ENCODE data around the gene PTGR2. TPM values are rescaled to one million over a fixed set of nuclear protein-coding genes. Genes with fewer than 3 reads are reported as not detected.

The PTGR2 gene
- total RNA-seq, 1 experiment from 2014 or later, result 6.7 TPM

DNA sequence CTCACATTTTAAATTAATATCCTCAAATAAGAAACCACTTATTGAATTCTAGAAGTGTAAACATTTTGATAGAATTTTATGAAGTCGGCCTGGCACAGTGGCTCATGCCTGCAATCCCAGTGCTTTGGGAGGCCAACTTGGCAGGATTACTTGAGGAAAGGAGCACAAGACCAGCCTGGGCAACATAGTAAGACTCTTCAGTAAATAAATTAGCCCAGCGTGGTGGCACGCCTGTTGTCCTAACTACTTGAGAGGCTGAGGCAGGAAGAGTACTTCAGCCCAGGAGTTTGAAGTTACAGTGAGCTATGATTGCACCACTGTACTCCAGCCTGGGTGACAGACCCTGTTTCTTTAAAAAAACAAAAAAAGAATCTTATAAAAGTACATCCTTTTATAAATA, 26.2 kb downstream of the PTGR2 start:
- Histone ChIP-seq H3K18ac (ENCODE audit: insufficient read length, low read depth, low read length) (no peak overlapping the region), H4K8ac (replicated peaks; ENCODE audit: insufficient read length, low read depth, low read length) (no peak overlapping the region), H3K14ac (ENCODE audit: insufficient read depth, low read length) (no peak overlapping the region), H4K91ac (ENCODE audit: insufficient read length, low read depth, low read length) (no peak overlapping the region), H2AK5ac (ENCODE audit: insufficient read length, low read length) (no peak overlapping the region), H2BK20ac (ENCODE audit: low read depth, low read length, poor library complexity, severe bottlenecking) (no peak overlapping the region), H3K79me1 (ENCODE audit: insufficient read depth, low read depth, low read length, poor library complexity, severe bottlenecking) (no peaks in the 10 kb centered on the region), H4K5ac (ENCODE audit: insufficient read length, low read depth, low read length) (no peak overlapping the region), H3K79me2 (ENCODE audit: insufficient read depth, low read length) (no peaks in the 10 kb centered on the region), H2BK15ac (ENCODE audit: low read depth, low read length) (no peak overlapping the region), H3T11ph (ENCODE audit: low read length) (no peak overlapping the region), H2BK12ac (ENCODE audit: insufficient read length, low read depth, low read length) (no peak overlapping the region), H3K56ac (ENCODE audit: insufficient read length, low read depth, low read length) (no peak overlapping the region), H4K20me1 (ENCODE audit: control insufficient read depth, insufficient read depth, insufficient read length) (no peaks in the 10 kb centered on the region), H3K4me1 (ENCODE audit: insufficient read depth, low read length) (no peaks in the 10 kb centered on the region), H2AFZ (ENCODE audit: low read length) (no peak overlapping the region), H2BK120ac (ENCODE audit: low read depth, low read length, poor library complexity, severe bottlenecking) (no peak overlapping the region), H3K4ac (ENCODE audit: low read depth, low read length) (no peak overlapping the region), H3K23ac (ENCODE audit: insufficient read length, low read depth, low read length) (no peak overlapping the region), H2BK5ac (ENCODE audit: insufficient read length, low read length) (no peak overlapping the region), H3K4me2 (ENCODE audit: insufficient read depth, insufficient read length, low read length) (no peak overlapping the region), H3K27ac (ENCODE audit: insufficient read length, low read depth, low read length) (no peak overlapping the region), H3K27me3 (ENCODE audit: insufficient read depth, low read length) (no peaks in the 10 kb centered on the region), H3K9me3 (ENCODE audit: control insufficient read depth, low read depth, low read length) (no peaks in the 10 kb centered on the region), H3K23me2 (ENCODE audit: insufficient read length, low read depth, low read length, poor library complexity, severe bottlenecking) (no peaks in the 10 kb centered on the region), H3K9ac (ENCODE audit: extremely low read depth, insufficient read length, low read length) (no peak overlapping the region)
- Mint-ChIP-seq H3K4me3 (no peak overlapping the region), H3K4me1 (no peaks in the 10 kb centered on the region), H3K27me3 (ENCODE audit: low read depth) (no peaks in the 10 kb centered on the region), H3K36me3 (ENCODE audit: insufficient read depth in 1 of 3, low read depth in 3 of 3) (peaks cover 2 to 9% (median 8%) of the 10 kb centered on the region in 3 experiments; a peak in 5 of 7 replicates), H3K9me3 (no peaks in the 10 kb centered on the region; a peak in 1 of 5 replicates), H3K27ac (no peak overlapping the region; a peak in 1 of 7 replicates)
- TF ChIP-seq, protein P1, sequence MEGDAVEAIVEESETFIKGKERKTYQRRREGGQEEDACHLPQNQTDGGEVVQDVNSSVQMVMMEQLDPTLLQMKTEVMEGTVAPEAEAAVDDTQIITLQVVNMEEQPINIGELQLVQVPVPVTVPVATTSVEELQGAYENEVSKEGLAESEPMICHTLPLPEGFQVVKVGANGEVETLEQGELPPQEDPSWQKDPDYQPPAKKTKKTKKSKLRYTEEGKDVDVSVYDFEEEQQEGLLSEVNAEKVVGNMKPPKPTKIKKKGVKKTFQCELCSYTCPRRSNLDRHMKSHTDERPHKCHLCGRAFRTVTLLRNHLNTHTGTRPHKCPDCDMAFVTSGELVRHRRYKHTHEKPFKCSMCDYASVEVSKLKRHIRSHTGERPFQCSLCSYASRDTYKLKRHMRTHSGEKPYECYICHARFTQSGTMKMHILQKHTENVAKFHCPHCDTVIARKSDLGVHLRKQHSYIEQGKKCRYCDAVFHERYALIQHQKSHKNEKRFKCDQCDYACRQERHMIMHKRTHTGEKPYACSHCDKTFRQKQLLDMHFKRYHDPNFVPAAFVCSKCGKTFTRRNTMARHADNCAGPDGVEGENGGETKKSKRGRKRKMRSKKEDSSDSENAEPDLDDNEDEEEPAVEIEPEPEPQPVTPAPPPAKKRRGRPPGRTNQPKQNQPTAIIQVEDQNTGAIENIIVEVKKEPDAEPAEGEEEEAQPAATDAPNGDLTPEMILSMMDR (conservative IDR thresholded peaks at IDR 0.05), result no peak
- DNase-seq, result no peak
- no CpG with 5 or more reads among the region's 3 CpGs for WGBS (ENCODE audit: extremely low coverage, insufficient read length, low lambda C conversion rate)
